Measurements from ENCODE around the gene ITPR1. TPM values are rescaled to one million over a fixed set of nuclear protein-coding genes. Genes with fewer than 3 reads are reported as not detected.

ITPR1 gene
- total and polyA plus RNA-seq, 8 donors: 34.8 to 57.3 (median 42.0) TPM

DNA sequence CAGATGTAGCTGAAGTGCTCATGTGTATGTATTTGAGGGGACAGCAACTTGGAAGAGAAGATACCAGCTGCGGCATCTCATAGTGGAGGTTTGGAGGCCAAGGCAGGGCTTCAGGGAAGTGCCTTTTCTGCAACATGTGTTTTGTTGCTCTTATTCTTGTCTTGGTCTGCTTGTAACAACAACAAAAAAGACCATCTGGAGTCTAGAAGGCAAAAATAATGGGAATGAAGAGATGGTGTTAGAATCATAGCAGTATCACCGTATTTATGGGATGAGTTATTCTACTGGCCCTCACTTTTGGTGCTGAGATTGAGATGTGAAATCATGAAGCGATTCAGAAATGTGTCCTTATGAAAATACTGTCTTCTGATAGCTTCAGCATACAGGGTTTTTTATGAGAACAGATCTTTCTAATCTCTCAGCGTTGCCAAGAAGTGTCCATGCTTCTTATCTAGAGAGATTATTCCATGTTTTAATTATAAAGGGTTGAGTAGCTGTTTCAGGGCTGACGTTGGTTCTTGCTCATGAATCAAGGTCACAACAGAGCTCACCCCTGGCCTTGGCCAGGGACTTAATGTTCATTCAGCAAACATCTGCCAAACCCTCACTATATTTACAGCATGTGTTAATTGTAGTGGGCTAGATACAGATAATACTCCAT lies 58.0 kb downstream of the ITPR1 start:
- no peak overlapping the region for H3K4me3 ChIP-seq
- no peaks in the 10 kb centered on the region for H3K36me3 ChIP-seq
- H3K27me3 ChIP-seq: no peaks in the 10 kb centered on the region
- intact Hi-C loops (cut with DNase I): no loop called here
- no peaks in the 10 kb centered on the region for H3K9me3 ChIP-seq
- TF ChIP-seq, protein P1, sequence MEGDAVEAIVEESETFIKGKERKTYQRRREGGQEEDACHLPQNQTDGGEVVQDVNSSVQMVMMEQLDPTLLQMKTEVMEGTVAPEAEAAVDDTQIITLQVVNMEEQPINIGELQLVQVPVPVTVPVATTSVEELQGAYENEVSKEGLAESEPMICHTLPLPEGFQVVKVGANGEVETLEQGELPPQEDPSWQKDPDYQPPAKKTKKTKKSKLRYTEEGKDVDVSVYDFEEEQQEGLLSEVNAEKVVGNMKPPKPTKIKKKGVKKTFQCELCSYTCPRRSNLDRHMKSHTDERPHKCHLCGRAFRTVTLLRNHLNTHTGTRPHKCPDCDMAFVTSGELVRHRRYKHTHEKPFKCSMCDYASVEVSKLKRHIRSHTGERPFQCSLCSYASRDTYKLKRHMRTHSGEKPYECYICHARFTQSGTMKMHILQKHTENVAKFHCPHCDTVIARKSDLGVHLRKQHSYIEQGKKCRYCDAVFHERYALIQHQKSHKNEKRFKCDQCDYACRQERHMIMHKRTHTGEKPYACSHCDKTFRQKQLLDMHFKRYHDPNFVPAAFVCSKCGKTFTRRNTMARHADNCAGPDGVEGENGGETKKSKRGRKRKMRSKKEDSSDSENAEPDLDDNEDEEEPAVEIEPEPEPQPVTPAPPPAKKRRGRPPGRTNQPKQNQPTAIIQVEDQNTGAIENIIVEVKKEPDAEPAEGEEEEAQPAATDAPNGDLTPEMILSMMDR (IDR thresholded peaks at IDR 0.05): no peak
- H3K27ac ChIP-seq: peak overlapping the region in 1 of 2 donors; percentile 18
- H3K4me1 ChIP-seq: peaks cover 4 to 30% of the 10 kb centered on the region in 2 donors
- DNase-seq: peak in 2 of 4 donors; percentile 83 to 89
- no peak for ATAC-seq

GRCh38 chr3:4551794-4552442 lies 58.8 kb downstream of the ITPR1 start:
- intact Hi-C loops (cut with DNase I): no loop called here

GRCh38 chr3:4552811-4553210 lies 59.7 kb downstream of the ITPR1 start:
- Histone ChIP-seq H3K27me3 (no peaks in the 10 kb centered on the region), H3K9me3 (no peaks in the 10 kb centered on the region), H3K4me1 (peaks cover 4 to 22% of the 10 kb centered on the region in 2 donors), H3K4me3 (no peak overlapping the region), H3K36me3 (no peaks in the 10 kb centered on the region), H3K27ac (no peak overlapping the region)
- intact Hi-C loops (cut with DNase I): no loop called here
- TF ChIP-seq, protein P1 (IDR thresholded peaks at IDR 0.05): no peak
- ATAC-seq (no peak), DNase-seq (no peak)

More at GRCh38 chr3:4551794-4552442, 58.8 kb downstream of the ITPR1 start:
- Histone ChIP-seq H3K9me3 (no peaks in the 10 kb centered on the region), H3K27me3 (no peaks in the 10 kb centered on the region), H3K27ac (no peak overlapping the region), H3K4me1 (peaks cover 4 to 28% of the 10 kb centered on the region in 2 donors), H3K4me3 (no peak overlapping the region), H3K36me3 (no peaks in the 10 kb centered on the region)
- DNase-seq (no peak), ATAC-seq (no peak)
- TF ChIP-seq, protein P1 (IDR thresholded peaks at IDR 0.05): no peak

- ATAC-seq (no peak), DNase-seq (no peak)
- Histone ChIP-seq H3K9me3 (no peaks in the 10 kb centered on the region), H3K4me3 (no peak overlapping the region), H3K36me3 (no peaks in the 10 kb centered on the region), H3K27me3 (no peaks in the 10 kb centered on the region), H3K27ac (no peak overlapping the region), H3K4me1 (no peaks in the 10 kb centered on the region)
- TF ChIP-seq, protein P1 (IDR thresholded peaks at IDR 0.05): no peak
- intact Hi-C loops (cut with DNase I): no loop called here
Observed at GRCh38 chr3:4561661-4562060, 68.5 kb downstream of the ITPR1 start.

GRCh38 chr3:4562595-4562994 lies 69.4 kb downstream of the ITPR1 start:
- ATAC-seq: no peak
- TF ChIP-seq, protein P1 (IDR thresholded peaks at IDR 0.05): no peak
- no peak overlapping the region for H3K27ac ChIP-seq

More at GRCh38 chr3:4562595-4562994, 69.4 kb downstream of the ITPR1 start:
- no peak for DNase-seq
- Histone ChIP-seq H3K27me3 (no peaks in the 10 kb centered on the region), H3K4me3 (no peak overlapping the region), H3K36me3 (no peaks in the 10 kb centered on the region), H3K4me1 (no peaks in the 10 kb centered on the region), H3K9me3 (no peaks in the 10 kb centered on the region)
- intact Hi-C loops (cut with DNase I): no loop called here

Data from left lung (tissue), 10 donors.